ENCODE data around the gene TOP3A. TPM values are rescaled to one million over a fixed set of nuclear protein-coding genes. Genes with fewer than 3 reads are reported as not detected.

Gene TOP3A
- total RNA-seq, 2 donors from 2014 or later, result 18.4 to 37.1 TPM

GRCh38 chr17:18257982-18258355 is 56.8 kb downstream of the TOP3A start:
- H3K36me3 ChIP-seq, result peaks cover 5 to 7% of the 10 kb centered on the region in 2 donors
- WGBS, result 0% methylated on average over 12 of the region's 16 CpGs
- H3K27me3 ChIP-seq (replicated peaks; ENCODE audit: insufficient read depth), result no peaks in the 10 kb centered on the region
- intact Hi-C loops (cut with DNase I), result loop anchor here (5.0 kb wide), 1 partner anchor 54 kb away; the partner anchor contains the start of gene TOP3A
- peak overlapping the region; percentile 85 to 93 for H3K27ac ChIP-seq
- H3K9me3 ChIP-seq, result no peaks in the 10 kb centered on the region
- peaks cover 14% of the 10 kb centered on the region for H3K4me1 ChIP-seq (replicated peaks)
- DNase-seq (ENCODE audit: low spot score), result peak; percentile 54
- TF ChIP-seq, protein P1, sequence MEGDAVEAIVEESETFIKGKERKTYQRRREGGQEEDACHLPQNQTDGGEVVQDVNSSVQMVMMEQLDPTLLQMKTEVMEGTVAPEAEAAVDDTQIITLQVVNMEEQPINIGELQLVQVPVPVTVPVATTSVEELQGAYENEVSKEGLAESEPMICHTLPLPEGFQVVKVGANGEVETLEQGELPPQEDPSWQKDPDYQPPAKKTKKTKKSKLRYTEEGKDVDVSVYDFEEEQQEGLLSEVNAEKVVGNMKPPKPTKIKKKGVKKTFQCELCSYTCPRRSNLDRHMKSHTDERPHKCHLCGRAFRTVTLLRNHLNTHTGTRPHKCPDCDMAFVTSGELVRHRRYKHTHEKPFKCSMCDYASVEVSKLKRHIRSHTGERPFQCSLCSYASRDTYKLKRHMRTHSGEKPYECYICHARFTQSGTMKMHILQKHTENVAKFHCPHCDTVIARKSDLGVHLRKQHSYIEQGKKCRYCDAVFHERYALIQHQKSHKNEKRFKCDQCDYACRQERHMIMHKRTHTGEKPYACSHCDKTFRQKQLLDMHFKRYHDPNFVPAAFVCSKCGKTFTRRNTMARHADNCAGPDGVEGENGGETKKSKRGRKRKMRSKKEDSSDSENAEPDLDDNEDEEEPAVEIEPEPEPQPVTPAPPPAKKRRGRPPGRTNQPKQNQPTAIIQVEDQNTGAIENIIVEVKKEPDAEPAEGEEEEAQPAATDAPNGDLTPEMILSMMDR (IDR thresholded peaks at IDR 0.05), result no peak
- TF ChIP-seq POLR2A (IDR thresholded peaks at IDR 0.05) (peak; percentile 38), POLR2AphosphoS5 (IDR thresholded peaks at IDR 0.05) (no peak)
- H3K4me3 ChIP-seq, result peak overlapping the region; percentile 73 to 98

DNA sequence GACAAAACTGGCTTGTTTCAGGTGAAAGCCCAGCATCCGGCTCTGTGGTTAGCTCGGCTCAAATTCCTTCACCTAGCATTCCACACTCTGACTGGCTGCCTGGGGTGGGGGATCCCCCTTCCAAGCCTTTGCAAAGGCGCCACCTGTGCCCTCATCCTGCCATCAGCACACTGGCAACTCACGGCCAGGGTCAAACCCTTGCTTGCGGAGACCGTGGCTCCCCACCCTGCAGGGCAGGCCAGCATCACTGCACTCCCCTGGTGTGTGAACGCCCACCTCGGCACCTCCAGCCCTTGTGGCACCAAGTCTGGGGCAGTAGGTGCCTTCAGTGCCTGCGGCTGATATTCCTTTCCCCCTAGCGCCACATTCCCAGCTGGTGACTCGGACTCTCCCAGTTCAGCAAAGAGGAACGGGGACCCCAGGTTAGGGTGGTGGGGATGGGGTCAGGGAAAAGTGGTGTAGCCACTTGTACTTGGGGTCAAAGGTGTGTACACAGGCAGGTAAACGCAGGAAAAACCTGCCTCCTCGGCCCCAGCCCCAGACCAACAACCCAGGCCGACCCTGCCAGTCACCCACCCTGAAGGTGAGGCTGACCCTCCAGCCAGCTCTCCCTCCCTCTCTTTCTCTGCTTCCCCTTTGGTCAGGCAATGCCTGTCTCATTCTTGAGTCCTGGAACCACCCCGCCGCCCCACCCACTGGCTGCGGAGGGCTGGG is 57.4 kb downstream of the TOP3A start:
- intact Hi-C loops (cut with DNase I), result loop anchor here (5.0 kb wide), 1 partner anchor 55 kb away; the partner anchor contains the start of gene TOP3A
- Histone ChIP-seq H3K36me3 (peaks cover 5 to 7% of the 10 kb centered on the region in 2 donors), H3K4me3 (peak overlapping the region; percentile 73 to 98), H3K27ac (peak overlapping the region; percentile 85 to 93), H3K4me1 (replicated peaks) (peaks cover 14% of the 10 kb centered on the region), H3K9me3 (no peaks in the 10 kb centered on the region), H3K27me3 (replicated peaks; ENCODE audit: insufficient read depth) (no peaks in the 10 kb centered on the region)
- 13% methylated on average over 18 of the region's 18 CpGs for WGBS
- TF ChIP-seq, protein P1 (IDR thresholded peaks at IDR 0.05), result no peak
- peak; percentile 11 for TF ChIP-seq POLR2A (IDR thresholded peaks at IDR 0.05)
- DNase-seq (ENCODE audit: low spot score), result peak; percentile 35

GRCh38 chr17:18256776-18257175 is 58.0 kb downstream of the TOP3A start:
- Histone ChIP-seq H3K36me3 (peaks cover 5 to 7% of the 10 kb centered on the region in 2 donors), H3K4me3 (peak overlapping the region in 1 of 2 donors; percentile 73), H3K27me3 (replicated peaks; ENCODE audit: insufficient read depth) (no peaks in the 10 kb centered on the region), H3K27ac (peak overlapping the region in 1 of 2 donors; percentile 93), H3K9me3 (no peaks in the 10 kb centered on the region), H3K4me1 (replicated peaks) (peaks cover 14% of the 10 kb centered on the region)
- TF ChIP-seq POLR2A (IDR thresholded peaks at IDR 0.05) (no peak), POLR2AphosphoS5 (IDR thresholded peaks at IDR 0.05) (no peak)
- TF ChIP-seq, protein P1 (IDR thresholded peaks at IDR 0.05), result no peak
- intact Hi-C loops (cut with DNase I), result loop anchor here (5.0 kb wide), 1 partner anchor 56 kb away; the partner anchor contains the start of gene TOP3A
- DNase-seq (ENCODE audit: low spot score), result no peak
- 80% methylated on average over 7 of the region's 7 CpGs for WGBS

GRCh38 chr17:18256351-18256750 is 58.4 kb downstream of the TOP3A start:
- WGBS, result 81% methylated on average over 11 of the region's 11 CpGs
- intact Hi-C loops (cut with DNase I), result loop anchor here (5.0 kb wide), 1 partner anchor 56 kb away; the partner anchor contains the start of gene TOP3A
- no peak overlapping the region for H3K27ac ChIP-seq

More at GRCh38 chr17:18256351-18256750, 58.4 kb downstream of the TOP3A start:
- H3K9me3 ChIP-seq, result no peaks in the 10 kb centered on the region
- H3K4me1 ChIP-seq (replicated peaks), result peaks cover 14% of the 10 kb centered on the region
- no peaks in the 10 kb centered on the region for H3K27me3 ChIP-seq (replicated peaks; ENCODE audit: insufficient read depth)
- TF ChIP-seq, protein P1 (IDR thresholded peaks at IDR 0.05), result no peak
- TF ChIP-seq POLR2A (IDR thresholded peaks at IDR 0.05), result no peak
- TF ChIP-seq POLR2AphosphoS5 (IDR thresholded peaks at IDR 0.05), result no peak
- H3K36me3 ChIP-seq, result peaks cover 5 to 7% of the 10 kb centered on the region in 2 donors
- DNase-seq (ENCODE audit: low spot score), result no peak
- H3K4me3 ChIP-seq, result no peak overlapping the region

Measured in prostate gland (tissue), 2 donors.